NOMO-1 treated with DMSO at 0.1 percent for 48 hours (cell line): Measurements from ENCODE around the gene PVRIG.
"Not testable (repeated sequence)": the region's sequence is repeated elsewhere in the genome, so short reads cannot be mapped to it uniquely, and the experiment has no call there.

Source experiments
- DNase-seq: peaks from one replicate; lab custom pipeline; 2025; ENCODE audit not compliant: unreplicated experiment; lab: John Stamatoyannopoulos, UW

Gene PVRIG

GRCh38 chr7:100270046-100270918, 50.5 kb downstream of the PVRIG start:
- not testable (repeated sequence) for DNase-seq
